HEK293T (cell line): ENCODE measurements around the gene TBC1D14.

ENCODE experiments used
- ARNT ChIP-seq: fragments of 450-650 bp; IDR thresholded peaks from 2 replicates; pipeline ENCODE4 v1.6.1; 2017; ENCODE audit warnings: mild to moderate bottlenecking
- FOXA1 ChIP-seq: fragments of 450-650 bp; IDR thresholded peaks from 2 replicates; pipeline ENCODE4 v1.6.1; 2016; ENCODE audit warnings: mild to moderate bottlenecking
- FOXM1 ChIP-seq: fragments of 450-650 bp; IDR thresholded peaks from 2 replicates; pipeline ENCODE4 v1.6.1; 2017; ENCODE audit warnings: mild to moderate bottlenecking, borderline replicate concordance
- HDGF ChIP-seq: fragments of 450-650 bp; IDR thresholded peaks from 2 replicates; pipeline ENCODE4 v1.6.1; 2017; ENCODE audit warnings: antibody characterized with exemption, borderline replicate concordance
- L3MBTL2 ChIP-seq: fragments of 450-650 bp; conservative IDR thresholded peaks from 2 replicates; pipeline ENCODE4 v1.6.1; 2016; ENCODE audit warnings: mild to moderate bottlenecking
- LEF1 ChIP-seq: fragments of 450-650 bp; IDR thresholded peaks from 2 replicates; pipeline ENCODE4 v1.6.1; 2017; ENCODE audit warnings: mild to moderate bottlenecking, borderline replicate concordance
- NFRKB ChIP-seq: fragments of 450-650 bp; IDR thresholded peaks from 2 replicates; pipeline ENCODE4 v1.6.1; 2016; ENCODE audit warnings: mild to moderate bottlenecking, moderate library complexity
- PKNOX1 ChIP-seq: fragments of 450-650 bp; IDR thresholded peaks from 2 replicates; pipeline ENCODE4 v1.6.1; 2016
- SP1 ChIP-seq: fragments of 450-650 bp; IDR thresholded peaks from 2 replicates; pipeline ENCODE4 v1.6.1; 2017
- TARDBP ChIP-seq: fragments of 450-650 bp; IDR thresholded peaks from 2 replicates; pipeline ENCODE4 v1.6.1; 2016

GRCh38 chr4:7009564-7009963, 99.9 kb downstream of the TBC1D14 start:
- TF ChIP-seq ARNT (no peak), LEF1 (no peak), NFRKB (no peak), SP1 (no peak), FOXM1 (no peak), FOXA1 (no peak), L3MBTL2 (no peak), TARDBP (no peak), HDGF (no peak), PKNOX1 (no peak)
